NB4 (cell line): Measurements from ENCODE around the gene RPS26.

Experiments
- MAX ChIP-seq: IDR thresholded peaks from 2 replicates; pipeline ENCODE4 v1.6.1; 2011; ENCODE audit warnings: low read depth, low read length
- MYC ChIP-seq: IDR thresholded peaks from 2 replicates; pipeline ENCODE4 v1.6.1; 2011; ENCODE audit warnings: low read depth, low read length
- POLR2A ChIP-seq: IDR thresholded peaks from 2 replicates; pipeline ENCODE4 v1.6.1; 2011; ENCODE audit warnings: mild to moderate bottlenecking; ENCODE audit not compliant: insufficient read length; ENCODE audit errors: extremely low read depth
- TF ChIP-seq, protein P1 (sequence below): IDR thresholded peaks from one replicate; pipeline ENCODE4 v1.5.1; 2012; ENCODE audit warnings: low read depth, low read length

- TF ChIP-seq POLR2A (no peak), MYC (no peak), MAX (no peak)
- TF ChIP-seq, protein P1, sequence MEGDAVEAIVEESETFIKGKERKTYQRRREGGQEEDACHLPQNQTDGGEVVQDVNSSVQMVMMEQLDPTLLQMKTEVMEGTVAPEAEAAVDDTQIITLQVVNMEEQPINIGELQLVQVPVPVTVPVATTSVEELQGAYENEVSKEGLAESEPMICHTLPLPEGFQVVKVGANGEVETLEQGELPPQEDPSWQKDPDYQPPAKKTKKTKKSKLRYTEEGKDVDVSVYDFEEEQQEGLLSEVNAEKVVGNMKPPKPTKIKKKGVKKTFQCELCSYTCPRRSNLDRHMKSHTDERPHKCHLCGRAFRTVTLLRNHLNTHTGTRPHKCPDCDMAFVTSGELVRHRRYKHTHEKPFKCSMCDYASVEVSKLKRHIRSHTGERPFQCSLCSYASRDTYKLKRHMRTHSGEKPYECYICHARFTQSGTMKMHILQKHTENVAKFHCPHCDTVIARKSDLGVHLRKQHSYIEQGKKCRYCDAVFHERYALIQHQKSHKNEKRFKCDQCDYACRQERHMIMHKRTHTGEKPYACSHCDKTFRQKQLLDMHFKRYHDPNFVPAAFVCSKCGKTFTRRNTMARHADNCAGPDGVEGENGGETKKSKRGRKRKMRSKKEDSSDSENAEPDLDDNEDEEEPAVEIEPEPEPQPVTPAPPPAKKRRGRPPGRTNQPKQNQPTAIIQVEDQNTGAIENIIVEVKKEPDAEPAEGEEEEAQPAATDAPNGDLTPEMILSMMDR = no peak
Observed at GRCh38 chr12:56010111-56010570, 31.6 kb upstream of the RPS26 start.
